BJ (cell line): ENCODE results near the gene CFC1. TPM values are rescaled to one million over a fixed set of nuclear protein-coding genes. Genes with fewer than 3 reads are reported as not detected.
"Not testable (repeated sequence)": the region's sequence is repeated elsewhere in the genome, so short reads cannot be mapped to it uniquely, and the experiment has no call there.

ENCODE experiments used
- CTCF ChIA-PET: fragments of 350-600 bp; formaldehyde crosslinking; extraction: SDS; loops from one replicate; lab custom pipeline; 2021; ENCODE audit warnings: antibody characterized with exemption, inconsistent platforms; lab: Yijun Ruan, JAX
- POLR2A ChIA-PET: fragments of 300-600 bp; sonication (Branson Sonifier 250); formaldehyde crosslinking; extraction: SDS; loops from one replicate; lab custom pipeline; 2021; ENCODE audit warnings: antibody characterized with exemption; lab: Charles Lee
- DNase-seq: peaks from one replicate; pipeline ENCODE4 v3.0.0-alpha.2; 2011; ENCODE audit warnings: low read depth
- H3K27me3 ChIP-seq: 2 replicates; pipeline ENCODE4 v1.6.0; 2011; ENCODE audit warnings: low read length; ENCODE audit not compliant: control insufficient read depth, insufficient read depth
- H3K36me3 ChIP-seq: 2 replicates; pipeline ENCODE4 v1.5.1; 2011; ENCODE audit warnings: low read length; ENCODE audit not compliant: control insufficient read depth, insufficient read depth
- H3K4me3 ChIP-seq: 2 replicates; pipeline ENCODE4 v1.5.1; 2011; ENCODE audit warnings: low read depth, mild to moderate bottlenecking, control low read depth, low read length
- polyA minus RNA-seq: library from RNA; depleted of rRNA, polyadenylated mRNA; stranded (reverse); fragments of >200 nt; gene quantifications from 2 replicates; pipeline ENCODE4 v1.2.3, GENCODE V29; 2011; rRNA and poly(A)+ RNA removed
- polyA plus RNA-seq: library from polyadenylated mRNA; depleted of rRNA; stranded (reverse); fragments of >200 nt; gene quantifications from 2 replicates; pipeline ENCODE4 v1.2.3, GENCODE V29; 2011; rRNA removed

CFC1 gene
- not detected in 2 replicates for polyA plus RNA-seq
- polyA minus RNA-seq, result not detected in 2 replicates

- DNase-seq, H3K36me3 ChIP-seq, CTCF ChIA-PET, H3K4me3 ChIP-seq, H3K27me3 ChIP-seq, POLR2A ChIA-PET: not testable (repeated sequence)
These were observed at the start of gene CFC1 for GRCh38 chr2:130599393-130599792. Gene CFC1, minus strand, starts transcription at chr2:130599575. Its CDS starts 288 bp downstream, at chr2:130599287.

GRCh38 chr2:130641688-130642087 is 42.3 kb upstream of the CFC1 start:
- CTCF ChIA-PET, H3K36me3 ChIP-seq, H3K4me3 ChIP-seq, POLR2A ChIA-PET, H3K27me3 ChIP-seq, DNase-seq: not testable (repeated sequence)

GRCh38 chr2:130638973-130639372 is 39.6 kb upstream of the CFC1 start:
- H3K36me3 ChIP-seq, POLR2A ChIA-PET, H3K27me3 ChIP-seq, CTCF ChIA-PET, H3K4me3 ChIP-seq, DNase-seq: not testable (repeated sequence)

GRCh38 chr2:130628784-130629475 is 29.6 kb upstream of the CFC1 start:
- DNase-seq, CTCF ChIA-PET, H3K4me3 ChIP-seq, POLR2A ChIA-PET, H3K27me3 ChIP-seq, H3K36me3 ChIP-seq: not testable (repeated sequence)

GRCh38 chr2:130611140-130611539 is 11.8 kb upstream of the CFC1 start, which contains the start of gene POTEJ:
Gene POTEJ, plus strand, starts transcription at chr2:130611440. Its CDS starts 93 bp downstream, at chr2:130611533.
- POLR2A ChIA-PET, DNase-seq, H3K36me3 ChIP-seq, H3K4me3 ChIP-seq, CTCF ChIA-PET, H3K27me3 ChIP-seq: not testable (repeated sequence)

- POLR2A ChIA-PET, H3K36me3 ChIP-seq, H3K27me3 ChIP-seq, H3K4me3 ChIP-seq, CTCF ChIA-PET, DNase-seq: not testable (repeated sequence)
These were observed 11.1 kb upstream of the CFC1 start for GRCh38 chr2:130610486-130610885.

GRCh38 chr2:130609002-130609920 is 9.9 kb upstream of the CFC1 start:
- not testable (repeated sequence) for DNase-seq

GRCh38 chr2:130608276-130609001 is 9.1 kb upstream of the CFC1 start:
- CTCF ChIA-PET, H3K27me3 ChIP-seq, H3K4me3 ChIP-seq, H3K36me3 ChIP-seq, DNase-seq, POLR2A ChIA-PET: not testable (repeated sequence)

More at GRCh38 chr2:130609002-130609920, 9.9 kb upstream of the CFC1 start:
- H3K36me3 ChIP-seq, POLR2A ChIA-PET, H3K4me3 ChIP-seq, H3K27me3 ChIP-seq, CTCF ChIA-PET: not testable (repeated sequence)

- CTCF ChIA-PET, POLR2A ChIA-PET, H3K27me3 ChIP-seq, DNase-seq, H3K36me3 ChIP-seq, H3K4me3 ChIP-seq: not testable (repeated sequence)
These were observed 2.4 kb upstream of the CFC1 start for GRCh38 chr2:130601648-130602302.

- H3K4me3 ChIP-seq, POLR2A ChIA-PET, H3K36me3 ChIP-seq, H3K27me3 ChIP-seq, CTCF ChIA-PET, DNase-seq: not testable (repeated sequence)
These were observed 551 bp upstream of the CFC1 start for GRCh38 chr2:130599926-130600325.

- H3K4me3 ChIP-seq, CTCF ChIA-PET, POLR2A ChIA-PET, DNase-seq, H3K36me3 ChIP-seq, H3K27me3 ChIP-seq: not testable (repeated sequence)
These were observed 912 bp downstream of the CFC1 start for GRCh38 chr2:130598463-130598862.

- H3K4me3 ChIP-seq, H3K27me3 ChIP-seq, CTCF ChIA-PET: not testable (repeated sequence)
These were observed 1.4 kb downstream of the CFC1 start for GRCh38 chr2:130597994-130598393.

More at GRCh38 chr2:130597994-130598393, 1.4 kb downstream of the CFC1 start:
- DNase-seq, POLR2A ChIA-PET, H3K36me3 ChIP-seq: not testable (repeated sequence)
